Left renal pelvis (tissue), 4 donors: ENCODE results near the gene C1S. TPM values are rescaled to one million over a fixed set of nuclear protein-coding genes. Genes with fewer than 3 reads are reported as not detected.

Experiments used
- polyA plus RNA-seq, 4 donors: library from polyadenylated mRNA; unstranded; fragments of 120-200 nt; gene quantifications; one replicate each; pipeline ENCODE4 v1.2.1, GENCODE V29; 2013; ENCODE audit not compliant: insufficient read length in 4 of 4

C1S gene
- polyA plus RNA-seq, 4 donors = 50.5 to 257 (median 62.0) TPM

Other genes starting within 250 kb of the C1S start
- gene GPR162, start 238.9 kb upstream of the C1S start, polyA plus RNA-seq = 10 to 100 TPM; 26.1 to 31.5 (median 29.5) TPM
- 10 to 100 TPM; 27.5 to 80.9 (median 33.6) TPM for gene P3H3, start 232.3 kb upstream of the C1S start, polyA plus RNA-seq
- gene GNB3, start 219.8 kb upstream of the C1S start, polyA plus RNA-seq = 10 to 100 TPM in 1 of 4 donors, 1 to 10 TPM in 3; 4.4 to 14.0 (median 6.8) TPM
- 10 to 100 TPM; 26.1 to 31.9 (median 27.9) TPM for gene CDCA3, start 209.4 kb upstream of the C1S start, polyA plus RNA-seq
- 10 to 100 TPM; 47.3 to 64.0 (median 61.0) TPM for gene USP5, start 208.6 kb upstream of the C1S start, polyA plus RNA-seq
- 100 to 1,000 TPM; 328 to 571 (median 548) TPM for gene TPI1, start 193.2 kb upstream of the C1S start, polyA plus RNA-seq
- 10 to 100 TPM in 1 of 4 donors, 1 to 10 TPM in 3; 5.4 to 19.8 (median 7.3) TPM for gene SPSB2, start 187.4 kb upstream of the C1S start, polyA plus RNA-seq
- 10 to 100 TPM in 3 of 4 donors, 1 to 10 TPM in 1; 8.6 to 19.2 (median 16.7) TPM for gene LRRC23, start 155.9 kb upstream of the C1S start, polyA plus RNA-seq
- 10 to 100 TPM; 10.5 to 16.4 (median 14.2) TPM for gene ENO2, start 146.1 kb upstream of the C1S start, polyA plus RNA-seq
- gene ATN1, start 132.8 kb upstream of the C1S start, polyA plus RNA-seq = 100 to 1,000 TPM in 3 of 4 donors, 10 to 100 TPM in 1; 97.0 to 158 (median 125) TPM
- not detected for gene RNU7-1, start 116.9 kb upstream of the C1S start, polyA plus RNA-seq
- 100 to 1,000 TPM; 130 to 222 (median 167) TPM for gene C12orf57, start 116.7 kb upstream of the C1S start, polyA plus RNA-seq
- gene PTPN6, start 109.4 kb upstream of the C1S start, polyA plus RNA-seq = 10 to 100 TPM; 10.3 to 26.7 (median 18.8) TPM
- gene PHB2, start 90.1 kb upstream of the C1S start, polyA plus RNA-seq = 100 to 1,000 TPM; 213 to 266 (median 248) TPM
- gene EMG1, start 89.8 kb upstream of the C1S start, polyA plus RNA-seq = 10 to 100 TPM; 40.3 to 49.6 (median 44.2) TPM
- 10 to 100 TPM; 33.8 to 67.5 (median 57.9) TPM for gene LPCAT3, start 42.2 kb upstream of the C1S start, polyA plus RNA-seq
- gene C1R, start 31.7 kb downstream of the C1S start, polyA plus RNA-seq = 100 to 1,000 TPM in 1 of 4 donors, 10 to 100 TPM in 3; 33.9 to 275 (median 59.1) TPM
- gene C1RL, start 48.5 kb downstream of the C1S start, polyA plus RNA-seq = 10 to 100 TPM; 30.2 to 39.2 (median 36.1) TPM
- gene RBP5, start 68.2 kb downstream of the C1S start, polyA plus RNA-seq = 10 to 100 TPM; 18.4 to 55.4 (median 51.4) TPM
- 100 to 1,000 TPM in 1 of 4 donors, 10 to 100 TPM in 3; 53.4 to 105 (median 76.9) TPM for gene CLSTN3, start 69.7 kb downstream of the C1S start, polyA plus RNA-seq
- 10 to 100 TPM; 36.2 to 50.7 (median 44.5) TPM for gene PEX5, start 129.0 kb downstream of the C1S start, polyA plus RNA-seq
- under 1 TPM in 2 of 4 donors, not detected in 2; 0.07 to 0.09 TPM for gene ACSM4, start 243.4 kb downstream of the C1S start, polyA plus RNA-seq